Fibroblast of skin of abdomen (primary cell): ENCODE data around the gene CDC34. TPM values are rescaled to one million over a fixed set of nuclear protein-coding genes. Genes with fewer than 3 reads are reported as not detected.

Source experiments
- DNase-seq: peaks from one replicate; pipeline ENCODE4 v3.0.0-alpha.2; 2013
- polyA plus RNA-seq, 2 experiments: library from polyadenylated mRNA; unstranded; fragments of 120-200 nt; gene quantifications; one replicate each; pipeline ENCODE4 v1.2.1, GENCODE V29; 2013; ENCODE audit not compliant: insufficient read length in 2 of 2

Gene CDC34, protein sequence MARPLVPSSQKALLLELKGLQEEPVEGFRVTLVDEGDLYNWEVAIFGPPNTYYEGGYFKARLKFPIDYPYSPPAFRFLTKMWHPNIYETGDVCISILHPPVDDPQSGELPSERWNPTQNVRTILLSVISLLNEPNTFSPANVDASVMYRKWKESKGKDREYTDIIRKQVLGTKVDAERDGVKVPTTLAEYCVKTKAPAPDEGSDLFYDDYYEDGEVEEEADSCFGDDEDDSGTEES
- polyA plus RNA-seq (2013, experiment 1 of 2; ENCODE audit: insufficient read length), result 72.6 TPM
- 84.9 TPM for polyA plus RNA-seq (2013, experiment 2 of 2; ENCODE audit: insufficient read length)

DNA sequence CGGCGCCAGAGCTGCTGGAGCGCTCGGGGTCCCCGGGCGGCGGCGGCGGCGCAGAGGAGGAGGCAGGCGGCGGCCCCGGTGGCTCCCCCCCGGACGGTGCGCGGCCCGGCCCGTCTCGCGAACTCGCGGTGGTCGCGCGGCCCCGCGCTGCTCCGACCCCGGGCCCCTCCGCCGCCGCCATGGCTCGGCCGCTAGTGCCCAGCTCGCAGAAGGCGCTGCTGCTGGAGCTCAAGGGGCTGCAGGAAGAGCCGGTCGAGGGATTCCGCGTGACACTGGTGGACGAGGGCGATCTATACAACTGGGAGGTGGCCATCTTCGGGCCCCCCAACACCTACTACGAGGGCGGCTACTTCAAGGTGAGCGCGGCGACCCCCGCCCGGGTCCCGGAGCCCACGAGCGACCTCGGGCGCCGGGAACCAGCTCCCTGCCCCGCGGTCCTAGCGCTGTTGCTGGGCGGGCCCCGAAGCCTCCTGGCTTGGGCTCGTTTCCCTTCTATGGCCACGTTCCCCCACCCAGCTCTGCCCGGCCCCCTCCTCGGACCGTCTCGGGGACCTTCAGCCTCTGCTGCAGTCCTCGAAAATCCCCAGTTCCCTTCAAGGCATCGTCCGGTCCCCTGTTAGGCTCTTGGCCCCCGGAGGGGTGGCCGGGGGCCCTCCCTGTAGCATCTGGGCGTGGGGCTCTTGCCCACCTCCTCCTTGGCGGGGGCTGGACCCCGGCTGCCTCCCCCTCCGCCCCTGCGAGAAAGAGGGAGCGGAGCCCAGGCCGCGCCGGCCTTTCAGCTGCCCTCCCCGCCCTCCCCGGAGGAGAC, at the start of gene CDC34:
CDC34 (plus strand) TSS at position 8 of the 808 bp plus-strand sequence; CDS start at position 180, 172 bp downstream.
- DNase-seq, result no peak

DNA sequence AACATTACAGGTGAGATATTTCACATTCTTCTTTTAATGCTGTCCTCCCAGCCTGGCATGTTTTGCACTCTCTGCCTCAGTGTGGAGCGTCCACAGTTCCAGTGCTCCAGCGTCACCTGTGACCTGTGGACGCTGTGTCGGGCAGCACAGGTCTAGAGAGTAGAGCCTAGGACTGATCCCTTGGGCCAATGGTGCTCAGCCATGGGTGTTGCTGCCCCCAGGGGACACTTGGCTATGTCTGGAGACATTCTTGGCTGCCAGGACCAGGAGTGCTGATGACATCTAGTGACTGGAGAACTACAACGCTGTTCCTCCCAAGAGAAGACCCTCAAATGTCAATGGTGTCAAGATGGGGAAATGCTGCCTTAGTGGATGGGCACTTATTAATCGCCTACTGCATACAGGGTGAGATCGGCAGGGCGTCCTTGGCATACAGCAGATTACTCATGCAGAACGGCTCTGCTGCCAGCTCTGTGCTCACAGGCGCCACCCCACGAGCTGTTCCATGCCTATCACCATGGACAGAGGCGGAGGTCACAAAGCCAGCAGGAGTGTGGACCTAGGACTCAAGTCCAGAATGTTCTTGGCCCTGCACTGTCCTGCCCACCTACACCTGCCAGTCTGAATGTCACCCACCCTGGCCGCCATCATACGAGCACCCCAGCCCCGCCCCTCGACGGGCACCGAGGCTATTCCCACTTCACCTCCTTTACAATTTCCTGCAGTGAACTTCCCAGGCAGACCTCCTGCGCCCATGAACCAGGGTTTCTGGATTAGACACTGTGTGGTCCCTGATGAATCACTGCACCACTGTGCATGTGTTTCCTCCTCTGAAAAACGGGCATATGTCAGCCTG, 49.1 kb upstream of the CDC34 start:
- no peak for DNase-seq

DNA sequence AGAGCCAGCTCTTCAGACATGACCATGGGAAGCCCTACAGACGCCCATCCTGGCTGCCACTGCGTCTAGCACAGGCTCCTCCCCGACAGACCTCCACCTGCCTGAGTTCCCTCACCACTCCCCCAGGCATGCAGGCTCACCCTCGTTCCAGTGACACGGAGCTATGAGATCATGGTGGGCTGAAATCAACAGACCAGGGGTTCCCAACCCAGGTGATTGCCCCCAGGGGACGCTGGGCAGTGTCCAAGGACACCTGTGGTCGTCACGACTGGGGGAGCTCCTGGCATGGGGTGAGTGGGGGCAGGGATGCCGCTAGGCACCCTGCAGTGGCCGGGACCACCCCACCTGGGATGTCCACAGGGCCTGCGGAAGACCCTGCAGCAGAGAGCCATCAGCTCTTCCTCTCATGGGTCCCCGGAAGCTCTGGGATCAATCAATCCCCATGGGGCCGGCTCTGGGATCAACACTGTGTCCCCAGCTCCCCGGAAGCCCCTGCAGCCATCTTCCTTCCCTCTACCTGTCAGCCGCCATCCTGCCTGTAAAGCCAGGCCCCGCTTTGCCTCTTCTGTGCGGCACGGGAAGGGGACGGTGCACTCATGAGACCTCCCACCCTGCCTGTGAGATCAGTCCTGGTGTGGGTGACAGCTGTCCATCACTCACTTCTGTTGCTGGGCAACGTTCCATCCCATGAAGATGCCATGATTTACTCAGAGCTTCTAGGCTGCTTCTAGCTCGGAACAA, 48.1 kb upstream of the CDC34 start:
- DNase-seq, result no peak

DNA sequence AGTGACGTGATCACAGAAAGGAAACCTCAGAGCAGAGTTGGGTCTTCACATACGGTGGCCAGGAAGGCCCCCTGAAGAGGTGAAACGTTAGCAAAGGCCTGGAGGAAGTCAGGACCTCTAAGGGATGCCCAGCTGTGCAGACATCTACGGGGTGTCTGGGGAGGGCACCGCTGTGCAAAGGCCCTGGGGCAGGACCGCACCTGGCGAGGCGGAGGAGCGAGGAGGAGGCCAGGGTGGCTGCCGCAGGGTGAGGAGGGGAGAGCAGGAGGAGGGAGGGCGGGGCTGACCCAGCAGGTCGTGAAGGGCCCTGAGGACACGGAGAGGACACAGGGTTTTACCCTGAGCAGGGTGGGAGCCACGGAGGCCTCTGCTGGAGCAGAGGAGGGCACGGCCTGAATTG, 47.1 kb upstream of the CDC34 start:
- no peak for DNase-seq

DNA sequence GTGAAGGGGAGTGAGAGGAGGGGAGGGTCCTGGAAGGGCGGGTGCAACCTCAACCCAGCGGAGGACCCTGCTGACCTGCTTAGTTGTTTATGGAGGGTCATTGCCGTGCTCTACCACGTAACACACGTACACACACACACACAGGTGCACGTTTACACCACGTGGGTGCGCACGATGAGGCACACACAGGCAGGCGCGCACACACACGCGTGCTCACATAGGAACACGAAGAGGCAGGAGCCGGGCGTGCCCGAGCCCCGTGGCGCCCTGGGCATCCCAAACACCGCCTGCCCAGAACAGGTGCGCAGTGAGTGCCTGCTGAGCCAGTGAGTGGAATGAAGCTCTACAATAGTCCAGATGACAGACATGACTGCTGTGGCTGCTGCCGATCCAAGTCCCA, 46.5 kb upstream of the CDC34 start:
- DNase-seq, result no peak

DNA sequence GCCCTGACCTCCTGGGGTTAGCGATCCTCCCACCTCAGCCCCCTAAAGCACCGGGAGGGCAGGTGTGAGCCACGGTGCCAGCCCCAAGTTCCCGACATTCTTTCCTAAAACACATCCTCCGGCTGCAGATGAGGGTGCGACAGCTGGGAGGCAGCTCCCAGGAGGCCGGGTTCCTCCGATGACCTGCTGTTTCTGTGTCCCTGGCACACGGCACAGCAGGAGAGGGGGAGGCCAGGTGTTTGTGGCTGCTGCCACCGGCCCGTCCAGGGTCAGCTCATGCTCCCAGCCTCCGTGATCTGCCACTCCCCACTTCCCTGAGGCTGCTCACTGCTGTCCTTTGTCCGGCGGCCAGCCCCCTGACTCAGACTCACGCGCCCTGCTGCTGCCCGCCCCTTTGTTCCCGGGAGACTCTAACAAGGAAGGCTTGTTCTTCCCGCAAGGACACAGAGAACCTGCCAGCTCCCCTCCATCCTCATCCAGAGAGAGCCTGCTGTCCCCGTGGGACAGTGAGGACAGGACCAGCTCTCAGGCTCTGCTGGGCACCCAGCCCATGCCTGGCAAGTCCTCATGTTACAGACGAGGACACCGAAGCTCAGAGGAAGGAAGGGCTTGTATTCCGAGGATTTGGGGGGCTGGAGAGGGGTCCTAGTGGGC, 45.9 kb upstream of the CDC34 start:
- no peak for DNase-seq

DNA sequence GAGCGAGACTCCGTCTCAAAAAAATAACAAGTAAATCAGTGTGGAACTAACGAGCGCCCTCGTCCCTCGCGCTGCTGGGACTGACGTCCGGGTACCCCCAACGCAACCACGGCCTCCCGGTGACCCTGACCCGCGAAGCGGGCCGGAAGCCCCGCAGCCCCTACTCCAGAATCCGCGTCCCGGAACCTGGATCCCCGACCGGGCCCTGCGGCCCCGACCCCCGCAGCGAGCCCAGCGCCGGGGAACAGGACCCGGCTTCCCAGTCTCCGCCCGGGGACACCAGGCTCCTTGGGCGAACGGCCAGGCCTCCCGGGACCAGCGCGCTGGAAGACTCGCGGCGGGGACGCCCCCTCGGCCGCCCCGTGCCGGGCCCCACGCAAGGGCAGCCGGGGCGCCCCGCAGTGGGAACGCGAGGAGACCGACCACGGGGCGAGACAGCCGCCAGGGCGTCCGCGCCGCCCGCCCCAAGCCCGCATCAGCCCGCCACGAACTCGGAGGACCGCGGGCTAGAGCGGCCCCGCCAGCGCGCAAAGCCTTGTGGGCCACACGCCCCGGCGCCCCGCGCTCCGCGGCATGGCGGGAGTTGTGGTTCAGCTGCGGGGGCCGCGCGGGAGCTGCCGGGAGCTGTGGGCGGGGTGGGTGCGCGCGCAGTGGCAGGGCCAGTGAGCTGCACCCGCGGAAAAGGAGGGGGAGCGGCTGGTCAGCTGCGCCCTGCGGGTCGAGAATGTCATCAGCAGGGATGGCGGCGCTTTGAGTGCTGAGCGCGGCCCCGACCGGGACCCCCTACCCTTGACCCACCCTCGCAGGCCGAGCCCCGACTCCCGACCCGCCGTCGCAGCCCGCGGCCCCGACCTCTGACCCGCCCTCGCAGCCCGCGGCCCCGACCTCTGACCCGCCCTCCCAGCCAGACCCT, 42.8 kb upstream of the CDC34 start:
- peak; percentile 94 for DNase-seq

DNA sequence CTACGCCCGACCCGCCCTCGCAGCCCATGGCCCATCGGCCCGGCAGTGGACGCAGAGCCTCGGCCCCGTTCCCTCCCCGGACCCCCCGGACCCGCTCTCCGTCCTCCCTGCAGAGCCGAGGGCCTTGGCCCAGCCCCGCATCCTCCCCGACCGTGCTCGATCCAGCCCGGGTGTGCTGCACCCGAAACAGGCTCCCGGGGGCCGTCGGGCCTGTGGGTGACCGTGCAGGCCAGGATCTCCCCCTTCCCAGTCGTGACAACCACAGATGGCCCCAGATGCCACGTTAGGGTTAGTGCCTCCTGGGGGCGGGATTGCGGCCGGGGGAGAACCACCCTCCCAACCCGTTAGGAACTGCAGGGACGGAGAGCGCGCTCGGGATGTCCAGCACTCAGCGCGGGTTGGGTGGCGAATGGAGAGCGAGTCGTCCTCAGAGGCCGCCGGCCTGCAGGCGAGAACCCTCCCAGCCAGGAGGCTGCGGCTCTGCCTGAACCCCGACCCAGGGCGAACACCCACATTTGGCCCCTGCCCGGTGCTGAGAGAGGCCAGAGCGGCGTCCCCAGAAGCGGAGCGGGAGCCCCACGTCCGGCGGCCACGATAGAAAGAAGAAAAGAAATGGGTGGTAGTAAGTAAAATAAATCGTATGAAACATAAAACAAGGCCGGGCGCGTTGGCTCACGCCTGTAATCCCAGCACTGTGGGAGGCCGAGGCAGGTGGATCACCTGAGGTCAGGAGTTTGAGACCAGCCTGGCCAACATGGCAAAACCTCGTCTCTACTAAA, 42.0 kb upstream of the CDC34 start:
- peak; percentile 28 for DNase-seq

DNA sequence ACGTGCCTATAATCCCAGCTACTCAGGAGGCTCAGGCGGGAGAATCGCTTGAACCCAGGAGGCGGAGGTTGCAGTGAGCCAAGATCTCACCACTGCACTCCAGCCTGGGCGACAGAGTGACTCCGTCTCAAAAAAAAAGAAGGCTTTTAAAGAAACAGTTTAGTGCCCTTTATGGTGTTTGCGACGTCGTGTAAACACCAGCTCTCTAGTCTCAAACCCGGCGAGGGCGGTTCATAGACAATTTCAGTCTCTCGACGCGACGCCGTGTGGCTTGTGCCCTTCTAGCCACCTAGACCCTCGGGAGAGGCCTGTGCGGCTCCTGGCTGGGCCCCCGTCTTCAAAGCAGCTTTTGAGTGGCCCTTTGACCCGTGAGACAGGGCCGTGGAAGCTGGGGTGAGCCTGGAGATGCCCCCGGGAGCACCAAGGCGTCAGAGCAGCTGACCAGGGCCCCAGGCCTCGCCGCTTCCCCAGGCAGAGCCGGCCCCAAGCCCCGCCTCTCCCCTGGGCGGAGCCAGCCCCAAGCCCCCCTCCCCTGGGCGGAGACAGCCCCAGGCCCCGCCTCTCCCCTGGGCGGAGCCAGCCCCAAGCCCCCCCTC, 40.3 kb upstream of the CDC34 start:
- no peak for DNase-seq

DNA sequence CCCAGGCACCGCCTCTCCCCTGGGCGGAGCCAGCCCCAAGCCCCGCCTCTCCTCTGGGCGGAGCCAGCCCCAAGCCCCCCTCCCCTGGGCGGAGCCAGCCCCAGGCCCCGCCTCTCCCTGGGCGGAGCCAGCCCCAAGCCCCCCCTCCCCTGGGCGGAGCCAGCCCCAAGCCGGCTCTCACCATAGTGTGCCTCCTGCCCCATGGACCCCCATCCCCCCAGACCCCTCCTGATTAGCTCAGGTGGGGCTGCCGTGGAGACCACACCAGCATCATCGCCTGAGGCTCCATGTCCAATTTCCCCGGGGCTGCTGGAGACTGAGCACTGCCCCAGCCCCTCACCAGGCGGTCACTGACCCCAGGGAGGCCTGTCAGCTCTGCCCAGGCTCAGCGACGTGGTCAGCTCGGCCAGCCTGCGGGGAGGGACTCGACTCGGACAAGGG, 39.4 kb upstream of the CDC34 start:
- DNase-seq, result no peak

DNA sequence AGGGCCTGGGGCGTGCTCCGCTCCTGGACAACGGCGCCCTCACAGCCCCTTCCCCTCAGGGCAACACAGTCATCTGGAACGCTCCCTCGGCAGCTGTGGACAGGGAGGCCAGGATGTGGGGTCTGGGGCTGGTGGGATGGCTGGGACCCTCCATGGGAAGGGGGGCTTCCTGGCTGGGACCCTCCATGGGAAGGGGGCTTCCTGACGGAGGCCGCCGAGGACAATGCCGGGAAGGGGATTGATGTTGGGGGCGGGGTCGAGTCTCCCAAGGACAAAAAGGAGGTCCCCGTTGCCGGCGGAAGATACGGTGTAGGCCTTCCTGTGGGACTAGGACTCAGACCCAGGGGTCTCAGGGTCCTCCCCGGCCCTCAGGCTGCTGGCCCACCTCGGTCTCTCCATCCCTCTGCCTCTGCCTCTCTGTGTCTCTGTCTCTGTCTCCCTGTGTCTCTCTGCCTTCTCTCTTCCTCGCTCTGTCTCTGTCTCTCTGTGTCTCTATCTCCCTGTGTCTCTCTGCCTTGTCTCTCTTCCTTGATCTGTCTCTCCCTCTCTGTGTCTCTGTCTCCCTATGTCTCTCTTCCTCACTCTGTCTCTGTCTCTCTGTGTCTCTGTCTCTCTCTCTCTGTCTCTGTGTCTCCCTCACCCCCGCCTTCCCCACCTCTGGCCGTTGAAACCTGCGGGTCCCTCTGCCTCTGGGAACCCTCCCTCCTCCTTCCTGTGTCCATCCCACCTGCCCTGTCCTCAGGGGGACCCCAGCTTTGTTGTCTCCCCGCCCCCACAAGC, 38.0 kb upstream of the CDC34 start:
- DNase-seq, result no peak

DNA sequence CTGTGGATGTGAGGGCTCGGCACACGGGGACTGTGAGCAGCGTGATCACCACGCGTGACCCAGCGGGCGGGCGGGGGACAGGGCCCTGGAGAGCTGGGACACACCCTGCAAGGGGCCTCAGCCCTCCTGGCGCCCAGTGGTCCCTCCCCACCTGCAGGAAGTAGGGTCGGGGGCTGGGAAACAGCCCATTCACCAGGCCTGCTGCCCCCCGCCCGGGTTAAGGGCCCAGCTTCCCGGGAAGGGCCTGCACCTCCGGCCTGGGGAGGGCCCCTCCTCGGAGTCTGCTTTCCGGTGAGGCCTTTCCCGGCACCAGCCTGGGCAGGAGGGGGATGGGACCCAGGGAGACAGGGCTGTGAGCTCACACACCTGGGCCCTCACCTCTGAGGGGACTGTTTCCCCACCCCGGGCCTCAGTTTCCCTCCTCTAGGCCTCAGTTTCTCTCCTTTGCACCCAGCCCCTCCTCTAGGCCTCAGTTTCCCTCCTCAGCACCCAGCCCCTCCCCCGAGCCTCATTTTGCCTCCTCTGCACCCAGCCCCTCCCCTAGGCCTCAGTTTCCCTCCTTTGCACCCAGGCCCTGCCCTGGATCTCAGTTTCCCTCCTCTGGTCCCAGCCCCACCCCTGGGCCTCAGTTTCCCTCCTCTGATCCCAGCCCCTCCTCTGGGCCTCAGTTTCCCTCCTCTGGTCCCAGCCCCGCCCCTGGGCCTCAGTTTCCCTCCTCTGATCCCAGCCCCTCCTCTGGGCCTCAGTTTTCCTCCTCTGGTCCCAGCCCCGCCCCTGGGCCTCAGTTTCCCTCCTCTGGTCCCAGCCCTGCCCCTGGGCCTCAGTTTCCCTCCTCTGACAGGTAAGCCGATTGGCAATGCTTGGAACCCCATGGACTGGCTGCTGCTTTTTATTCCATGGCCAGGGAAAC, 37.1 kb upstream of the CDC34 start:
- DNase-seq, result no peak

DNA sequence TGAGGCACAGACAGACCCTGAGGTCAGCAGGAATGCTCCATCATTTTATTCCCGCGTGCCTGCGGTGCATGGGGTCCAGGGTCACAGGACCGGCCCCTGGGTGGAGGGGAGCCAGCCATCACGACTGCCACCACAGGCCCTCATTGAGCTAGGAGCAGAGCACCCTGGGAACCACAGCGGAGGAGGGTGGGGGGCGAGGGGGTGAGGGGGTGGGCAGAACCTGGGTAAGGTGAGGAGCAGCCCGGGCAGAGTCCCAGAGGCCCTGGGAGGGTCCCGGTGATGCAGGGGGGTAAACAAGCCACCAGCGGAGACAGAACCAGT, 36.5 kb upstream of the CDC34 start:
- DNase-seq, result no peak

DNA sequence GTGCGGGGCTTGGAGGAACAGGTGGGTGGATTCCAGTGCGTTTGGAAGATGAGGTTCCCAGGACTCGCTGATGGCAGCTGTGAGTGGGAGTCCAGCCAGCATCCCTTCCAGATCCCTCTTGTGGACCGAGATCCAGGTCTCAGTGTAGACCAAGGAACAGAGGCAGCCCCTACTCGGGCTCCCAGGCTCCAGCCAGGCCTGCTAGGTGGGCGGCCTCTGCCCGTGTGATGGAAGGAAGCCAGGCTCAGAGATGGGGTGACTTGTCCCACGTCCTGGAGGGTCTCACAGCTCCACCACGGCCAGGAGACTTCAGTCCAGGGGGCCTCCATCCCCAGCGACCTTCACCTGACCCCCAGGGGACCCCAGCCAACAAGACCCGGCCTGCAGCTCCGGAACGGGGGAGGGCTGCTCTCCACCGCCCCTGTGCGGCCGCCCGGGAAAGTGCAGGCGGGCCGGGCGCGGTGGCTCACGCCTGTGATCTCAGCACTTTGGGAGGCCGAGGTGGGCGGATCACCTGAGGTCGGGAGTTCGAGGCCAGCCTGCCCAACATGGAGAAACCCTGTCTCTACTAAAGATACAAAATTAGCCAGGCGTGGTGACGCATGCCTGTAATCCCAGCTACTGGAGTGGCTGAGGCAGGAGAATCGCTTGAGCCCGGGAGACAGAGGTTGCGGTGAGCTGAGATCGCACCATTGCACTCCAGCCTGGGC, 36.0 kb upstream of the CDC34 start:
- DNase-seq, result peak; percentile 31

DNA sequence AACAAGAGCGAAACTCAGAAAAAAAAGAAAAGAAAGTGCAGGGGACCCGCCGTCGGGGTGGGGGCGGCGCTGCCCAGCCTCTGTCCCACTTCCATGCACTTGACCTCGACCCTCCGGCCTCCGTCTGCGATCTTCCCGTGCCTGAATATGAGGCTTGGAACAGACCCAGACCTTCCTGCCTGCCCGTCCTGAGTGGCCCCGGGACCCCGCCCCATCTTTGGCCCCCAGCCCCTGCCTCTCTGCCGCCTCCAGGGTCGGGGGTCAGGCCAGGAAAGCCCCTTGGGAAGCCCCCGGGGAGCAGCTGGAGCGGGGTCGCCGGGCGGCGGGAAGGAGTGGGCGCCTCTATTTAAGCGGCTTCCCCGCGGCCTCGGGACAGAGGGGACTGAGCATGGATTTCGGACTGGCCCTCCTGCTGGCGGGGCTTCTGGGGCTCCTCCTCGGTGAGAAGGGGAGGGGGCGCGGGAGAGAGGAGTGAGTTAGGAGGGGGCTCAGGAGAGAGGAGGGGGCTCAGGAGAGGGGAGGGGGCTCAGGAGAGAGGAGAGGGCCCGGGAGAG, 35.4 kb upstream of the CDC34 start, which contains the start of gene MADCAM1:
MADCAM1 (plus strand) TSS at position 375 of the 554 bp plus-strand sequence; CDS start at position 389, 14 bp downstream.
- DNase-seq, result no peak

DNA sequence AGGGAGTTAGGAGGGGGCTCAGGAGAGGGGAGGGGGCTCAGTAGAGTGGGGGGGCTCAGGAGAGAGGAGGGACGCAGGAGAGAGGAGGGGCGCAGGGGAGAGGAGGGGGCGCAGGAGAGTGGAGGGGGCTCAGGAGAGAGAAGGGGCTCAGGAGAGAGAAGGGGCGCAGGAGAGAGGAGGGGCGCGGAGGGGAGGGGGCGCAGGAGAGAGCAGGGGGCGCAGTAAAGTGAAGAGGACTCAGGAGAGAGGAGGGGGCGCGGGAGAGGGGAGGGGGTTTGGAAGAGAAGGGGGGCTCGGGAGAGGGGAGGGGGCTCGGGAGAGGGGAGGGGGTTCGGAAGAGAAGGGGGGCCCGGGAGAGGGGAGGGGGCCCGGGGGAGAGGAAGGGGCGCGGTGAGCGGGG, 34.6 kb upstream of the CDC34 start:
- DNase-seq, result no peak
